Right forelimb (tissue), 1 donor: Measurements from ENCODE around the gene TVP23B.
"Not testable (repeated sequence)": the region's sequence is repeated elsewhere in the genome, so short reads cannot be mapped to it uniquely, and the experiment has no call there.

Experiments used
- DNase-seq: peaks from one replicate; pipeline ENCODE4 v3.0.0-alpha.2; 2018

The TVP23B gene

DNA sequence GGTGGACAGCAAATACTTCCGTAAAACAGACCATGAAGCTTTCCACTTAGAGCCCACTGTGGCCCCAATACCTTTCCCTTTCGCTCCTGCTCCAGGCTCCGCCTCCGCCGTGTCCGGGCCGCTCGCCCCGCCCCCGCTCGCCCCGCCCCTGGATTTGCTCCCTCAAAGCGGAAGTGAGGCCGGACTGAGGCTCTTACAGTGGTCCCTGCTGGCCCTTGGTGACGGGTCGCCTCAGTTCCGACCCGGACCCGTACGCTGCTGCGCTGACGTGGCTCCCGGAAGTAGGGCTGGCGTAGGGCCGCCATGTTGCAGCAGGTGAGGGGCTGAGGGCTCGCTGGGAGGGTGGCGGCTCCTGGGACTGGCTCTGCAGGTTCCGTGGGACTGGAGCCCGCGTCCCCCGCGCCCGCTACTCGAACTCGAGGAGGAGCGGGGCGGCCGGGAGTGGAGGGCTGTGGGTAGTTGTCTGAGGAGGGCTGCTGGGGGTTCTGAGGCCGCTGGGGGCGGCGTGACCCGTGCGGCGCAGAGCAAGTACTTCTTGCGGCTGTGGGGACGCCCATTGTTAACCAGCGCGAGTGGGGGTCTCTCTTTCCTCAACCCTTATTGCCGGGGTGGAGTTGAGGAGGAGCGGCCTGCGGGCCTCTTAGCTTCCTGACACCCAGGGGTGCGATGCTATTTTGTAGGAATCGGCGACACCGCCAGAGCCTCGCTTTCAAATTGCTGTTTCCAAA lies at the start of gene TVP23B:
TVP23B (plus strand) TSS at position 193 of the 728 bp plus-strand sequence; CDS start at position 304, 111 bp downstream.
- DNase-seq, result peak; percentile 98

DNA sequence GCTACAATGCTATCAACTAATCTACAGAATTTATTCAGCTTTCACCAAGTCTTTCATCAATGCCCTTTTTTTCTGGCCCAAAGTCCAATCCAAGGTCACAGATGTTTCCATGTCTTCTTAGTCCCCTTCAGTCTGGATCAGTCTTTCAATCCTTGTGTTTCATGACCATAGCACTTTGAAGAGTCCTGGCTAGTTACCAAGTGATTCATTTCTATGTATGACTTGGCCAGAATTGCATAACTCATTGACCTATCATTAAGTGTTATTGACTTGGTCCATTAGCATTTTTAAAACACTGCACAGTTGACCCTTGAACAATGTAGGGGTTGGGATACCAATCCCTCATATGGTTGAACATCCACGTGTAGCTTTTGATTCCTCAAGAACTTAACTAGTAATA lies 48.5 kb upstream of the TVP23B start:
- not testable (repeated sequence) for DNase-seq

DNA sequence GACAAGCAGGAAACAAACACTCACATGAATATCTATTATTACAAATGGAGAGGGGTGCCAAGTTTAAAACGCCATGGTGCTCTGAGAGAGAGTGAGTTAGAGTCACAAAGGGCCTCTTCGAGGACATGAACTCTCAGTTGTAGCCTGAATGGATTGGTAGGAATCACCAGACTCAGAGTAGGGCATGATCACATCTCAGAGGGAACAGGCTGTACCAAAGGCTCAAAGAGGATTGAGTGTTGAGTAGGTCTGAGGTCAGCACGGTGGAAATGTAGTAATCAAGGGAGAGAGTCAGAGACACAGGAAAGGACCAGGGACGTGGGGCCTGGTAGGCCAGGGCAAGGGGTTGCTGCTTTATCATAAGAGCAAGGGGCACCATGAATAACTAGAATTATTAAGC lies 47.6 kb upstream of the TVP23B start:
- not testable (repeated sequence) for DNase-seq

DNA sequence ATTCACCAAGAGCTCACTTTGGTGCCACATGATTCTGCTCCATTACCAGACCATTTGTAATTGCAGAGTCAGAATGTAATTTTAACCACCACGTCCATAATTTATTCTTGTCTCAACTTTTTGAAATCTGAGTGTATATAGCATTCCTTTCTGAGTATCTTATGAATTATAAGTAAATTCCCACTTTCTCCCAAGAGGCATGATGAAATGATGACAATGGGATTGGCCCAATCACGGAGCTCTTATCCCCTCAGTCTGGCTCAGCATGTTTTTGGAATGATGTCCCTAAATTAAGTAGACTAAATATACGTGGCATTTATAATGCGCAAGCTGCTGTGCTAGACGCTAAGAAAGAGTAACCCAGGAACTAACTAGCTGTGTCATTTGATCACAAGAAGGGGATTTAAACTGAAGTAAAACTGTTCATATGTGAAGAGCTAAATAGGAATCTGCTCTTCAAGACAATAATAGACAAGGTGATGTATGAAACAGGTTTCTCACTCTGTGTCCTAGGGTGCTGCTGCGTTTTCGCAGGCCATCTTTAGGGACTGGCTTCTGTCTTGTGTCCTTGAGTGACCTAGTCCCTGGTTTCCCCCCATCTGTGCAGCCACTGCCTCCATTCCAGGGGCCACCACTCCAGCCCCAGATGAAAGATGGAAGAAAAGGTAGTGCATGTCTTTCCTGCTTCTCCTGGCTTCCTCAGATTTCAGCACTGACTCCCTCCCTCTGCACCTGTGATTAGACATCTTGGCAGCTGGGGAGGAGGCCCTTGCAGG lies 41.2 kb upstream of the TVP23B start:
- DNase-seq, result not testable (repeated sequence)

DNA sequence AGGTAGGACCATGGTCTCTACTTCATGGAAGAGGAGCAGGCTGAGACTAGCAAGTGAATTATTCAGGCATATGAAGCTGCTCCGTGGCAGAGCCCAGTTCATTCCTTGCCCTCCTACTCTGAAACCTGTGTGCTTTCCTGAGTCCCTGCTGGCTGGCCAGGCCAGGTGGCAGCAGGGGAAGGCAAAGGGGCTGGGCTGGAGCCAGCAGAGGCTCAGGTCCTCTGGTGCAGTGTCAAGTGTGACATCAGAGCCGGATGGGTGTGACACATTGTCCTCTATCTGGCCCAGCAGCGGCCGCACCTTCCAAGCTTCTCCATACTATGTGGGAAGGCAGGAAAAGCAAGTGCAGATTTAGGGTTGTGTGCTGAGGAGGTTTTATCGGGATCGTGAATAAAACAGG lies 39.8 kb upstream of the TVP23B start:
- DNase-seq, result not testable (repeated sequence)

DNA sequence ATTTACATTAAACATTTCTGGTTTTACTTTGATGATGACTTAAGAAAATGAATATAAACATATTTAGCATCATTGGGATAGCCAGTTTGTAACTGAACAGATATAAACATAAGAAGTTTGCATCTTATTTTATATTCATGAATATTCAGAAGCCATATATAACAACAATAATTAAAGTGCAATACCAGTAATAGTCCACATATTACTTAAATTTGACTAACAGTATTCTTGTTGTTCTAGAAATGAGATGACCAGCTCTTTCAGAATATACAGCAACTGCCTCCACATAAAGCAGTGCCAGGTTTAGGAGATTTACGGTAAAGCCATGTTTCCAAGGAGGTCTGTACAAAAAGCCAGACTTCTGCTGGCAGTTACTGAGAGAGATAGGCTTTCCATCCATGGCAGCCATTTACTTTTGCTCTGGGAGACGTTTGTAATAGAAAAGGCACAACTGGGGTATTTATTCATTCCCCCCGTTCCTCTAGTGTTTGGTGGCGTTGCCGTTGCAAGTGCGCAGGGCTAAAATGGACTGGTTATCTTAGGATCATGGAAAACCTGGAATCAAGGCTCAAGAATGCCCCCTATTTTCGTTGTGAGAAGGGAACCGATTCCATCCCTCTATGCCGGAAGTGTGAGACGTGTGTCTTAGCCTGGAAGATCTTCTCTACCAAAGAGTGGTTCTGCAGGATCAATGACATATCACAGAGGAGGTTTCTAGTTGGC lies 37.1 kb upstream of the TVP23B start, which contains the start of gene FBXW10:
FBXW10 (plus strand) TSS at position 356 of the 723 bp plus-strand sequence; CDS start at position 547, 191 bp downstream.
- not testable (repeated sequence) for DNase-seq

DNA sequence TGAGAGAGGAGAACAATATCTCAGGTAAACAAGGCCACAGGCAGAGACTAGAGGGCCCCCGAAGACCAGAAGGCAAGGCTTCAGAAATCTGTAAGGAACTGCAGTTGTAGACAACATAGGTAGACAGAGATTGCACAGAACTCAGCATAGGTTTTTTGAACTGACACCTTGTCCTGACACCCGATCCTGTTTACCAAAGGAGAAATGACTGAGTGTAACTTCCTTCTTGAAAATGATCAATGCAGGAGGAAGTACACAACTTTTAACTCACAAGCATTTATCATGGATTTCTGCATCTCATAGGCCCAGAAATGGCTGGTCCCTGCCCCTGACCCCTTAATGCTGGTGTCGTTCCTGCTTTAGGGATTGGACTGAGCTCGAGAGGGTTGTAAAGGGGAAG lies 36.3 kb upstream of the TVP23B start:
- not testable (repeated sequence) for DNase-seq

DNA sequence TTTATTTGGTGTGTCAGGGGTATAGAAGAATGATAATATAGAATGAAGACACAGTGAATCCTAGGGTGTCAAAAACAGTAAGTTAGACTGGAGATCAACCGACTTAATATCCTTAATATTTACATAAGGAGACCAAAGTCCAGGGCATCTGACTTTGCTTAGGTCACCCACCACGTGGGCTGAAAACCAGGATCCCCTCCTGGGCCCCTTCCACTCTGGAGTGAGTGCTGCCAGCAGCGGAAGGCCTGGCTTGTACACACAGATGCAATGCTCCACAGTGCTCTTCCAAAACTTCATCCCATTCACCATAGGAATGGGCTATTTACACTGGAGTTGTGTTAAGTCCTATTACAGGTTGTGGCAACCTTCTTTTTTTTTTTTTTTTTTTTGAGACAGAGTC lies 34.4 kb upstream of the TVP23B start:
- DNase-seq, result not testable (repeated sequence)

DNA sequence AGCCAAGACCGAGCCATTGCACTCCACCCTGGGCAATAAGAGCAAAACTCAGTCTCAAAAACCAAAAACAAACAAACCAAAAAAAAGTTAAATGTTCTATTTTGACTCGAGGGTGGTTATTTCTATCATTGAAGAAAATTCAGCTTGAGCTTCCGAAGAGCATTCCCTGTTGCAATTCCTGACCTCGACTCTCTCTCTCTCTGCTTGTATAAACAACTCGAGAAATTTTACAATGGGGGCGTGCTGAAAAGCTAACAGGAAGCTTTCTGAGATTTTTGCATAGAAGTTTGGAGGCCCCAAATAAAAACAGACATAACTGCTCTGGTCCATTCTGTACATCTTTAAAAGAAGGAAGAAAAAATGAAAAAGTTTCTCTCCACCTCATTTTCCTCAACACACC lies 33.5 kb upstream of the TVP23B start:
- DNase-seq, result not testable (repeated sequence)

DNA sequence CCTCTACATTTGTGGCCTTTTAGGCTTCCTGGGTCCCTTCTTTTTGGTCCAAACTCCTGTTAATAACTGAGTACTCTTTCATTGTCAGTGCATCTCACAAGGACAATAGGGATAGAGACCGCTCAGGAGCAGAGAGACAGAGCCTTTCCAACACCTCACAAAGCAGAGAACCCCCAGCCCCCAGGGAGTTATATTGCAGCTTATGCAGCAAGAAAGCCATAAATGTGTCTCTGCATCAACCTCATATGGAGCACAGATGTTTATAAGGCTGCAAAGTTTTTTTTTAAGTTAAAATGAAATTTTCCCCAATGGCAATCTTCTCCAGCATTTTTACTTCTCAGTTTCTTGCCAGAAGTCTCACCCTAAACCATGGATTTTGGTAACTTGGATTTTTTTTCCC lies 30.7 kb upstream of the TVP23B start:
- not testable (repeated sequence) for DNase-seq

DNA sequence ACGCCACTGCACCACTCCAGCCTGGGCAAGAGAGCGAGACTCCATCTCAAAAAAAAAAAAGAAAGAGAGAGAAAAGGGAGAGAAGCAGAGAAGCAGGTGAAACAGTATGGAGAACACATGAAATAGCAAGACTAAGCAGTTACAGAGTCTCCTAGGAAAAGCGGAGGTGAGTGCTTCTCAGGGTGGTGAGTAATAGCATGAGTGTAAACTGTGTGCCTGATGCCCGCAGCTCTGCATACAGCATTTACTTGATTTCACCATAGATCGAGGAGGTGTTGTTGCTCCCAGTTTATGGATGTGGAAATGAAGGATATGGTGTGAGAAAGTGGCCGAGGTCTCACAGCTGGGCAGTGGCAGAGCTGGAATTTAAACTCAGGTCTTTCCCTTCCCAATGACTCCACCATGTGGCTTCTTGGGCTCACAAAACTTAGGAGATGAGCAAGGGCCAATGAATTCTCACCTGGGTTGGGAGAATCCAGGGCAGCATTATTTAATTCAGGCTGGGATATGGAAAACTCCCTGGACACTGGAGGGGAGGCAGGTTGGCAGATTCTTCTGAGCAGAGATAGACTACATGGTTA lies 27.1 kb upstream of the TVP23B start:
- not testable (repeated sequence) for DNase-seq

DNA sequence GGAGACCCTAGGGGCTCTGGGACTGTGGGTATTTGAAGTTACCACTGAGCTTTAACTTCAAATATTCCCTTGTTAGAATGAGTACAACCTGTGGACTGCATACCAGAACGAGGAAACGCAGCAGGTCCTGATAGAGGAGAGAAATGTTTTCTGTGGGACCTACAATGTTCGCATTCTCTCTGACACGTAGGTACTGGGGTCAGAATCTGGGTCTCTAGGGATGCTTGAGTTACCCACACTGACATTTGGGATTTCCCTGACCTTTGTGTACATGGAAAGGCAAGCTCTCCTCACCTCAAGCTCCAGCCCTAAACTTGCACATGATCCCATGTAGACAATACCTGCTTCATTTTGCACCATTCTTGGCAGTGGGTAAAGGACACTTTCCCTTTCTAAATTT lies 25.0 kb upstream of the TVP23B start:
- not testable (repeated sequence) for DNase-seq

DNA sequence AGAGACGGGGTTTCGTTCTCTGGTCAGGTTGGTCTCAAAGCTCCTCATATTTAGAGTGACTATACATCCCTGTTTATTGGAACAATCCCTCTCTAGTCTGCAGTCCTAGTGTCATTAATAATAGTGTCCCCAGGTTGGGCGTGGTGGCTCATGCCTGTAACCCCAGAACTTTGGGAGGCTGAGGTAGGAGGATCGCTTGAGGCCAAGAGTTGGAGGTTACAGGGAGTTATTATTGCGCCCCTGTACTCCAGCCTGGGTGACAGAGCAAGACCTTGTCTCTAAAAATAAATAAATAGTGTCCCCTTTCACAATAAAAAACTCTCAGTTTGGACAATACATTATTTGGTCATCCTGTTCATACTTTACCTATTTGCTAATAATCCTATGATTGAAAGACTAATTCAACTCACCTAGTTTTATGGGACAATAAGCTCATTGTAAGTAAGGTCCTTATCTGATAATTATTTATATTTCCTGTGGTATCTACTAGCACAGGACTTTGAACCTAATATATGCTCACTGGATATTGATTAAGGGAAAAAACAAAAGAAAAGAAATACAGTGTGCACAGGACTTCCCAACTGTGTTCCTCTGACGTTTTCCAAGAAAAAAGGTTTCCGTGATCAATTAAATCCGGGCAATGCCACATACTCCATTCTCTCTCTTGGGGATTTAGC lies 23.5 kb upstream of the TVP23B start:
- not testable (repeated sequence) for DNase-seq

DNA sequence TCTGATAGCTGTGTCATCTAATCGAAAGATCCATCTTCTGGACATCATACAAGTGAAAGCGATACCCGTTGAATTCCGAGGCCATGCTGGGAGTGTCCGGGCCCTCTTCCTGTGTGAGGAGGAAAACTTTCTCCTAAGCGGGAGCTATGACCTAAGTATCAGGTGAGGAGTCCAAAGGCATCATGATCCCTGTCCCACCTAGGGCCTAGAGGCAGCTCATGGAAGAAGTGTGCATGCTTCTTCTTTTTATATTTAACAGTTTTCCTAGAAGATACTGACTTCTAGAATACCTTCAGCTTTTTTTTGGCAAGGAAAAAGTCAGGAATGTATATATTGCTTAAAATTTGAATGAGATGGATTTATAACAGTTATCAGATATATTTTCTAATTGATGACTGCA lies 22.6 kb upstream of the TVP23B start:
- not testable (repeated sequence) for DNase-seq

DNA sequence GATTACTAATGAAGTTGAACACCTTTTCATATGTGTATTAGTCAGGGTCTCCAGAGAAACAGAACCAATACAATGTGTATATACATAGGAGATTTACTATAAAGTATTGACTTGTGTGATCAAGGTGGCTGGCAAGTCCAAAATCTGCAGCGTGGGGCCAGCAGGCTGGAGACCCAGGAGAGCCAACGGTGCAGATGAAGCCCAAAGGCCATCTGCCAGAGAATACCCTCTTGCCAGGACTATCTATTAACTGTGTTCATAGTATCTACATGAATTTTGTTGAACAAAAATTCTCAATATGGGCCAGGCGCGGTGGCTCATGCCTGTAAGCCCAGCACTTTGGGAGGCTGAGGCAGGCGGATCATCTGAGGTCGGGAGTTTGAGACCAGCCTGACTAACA lies 20.8 kb upstream of the TVP23B start:
- DNase-seq, result not testable (repeated sequence)

DNA sequence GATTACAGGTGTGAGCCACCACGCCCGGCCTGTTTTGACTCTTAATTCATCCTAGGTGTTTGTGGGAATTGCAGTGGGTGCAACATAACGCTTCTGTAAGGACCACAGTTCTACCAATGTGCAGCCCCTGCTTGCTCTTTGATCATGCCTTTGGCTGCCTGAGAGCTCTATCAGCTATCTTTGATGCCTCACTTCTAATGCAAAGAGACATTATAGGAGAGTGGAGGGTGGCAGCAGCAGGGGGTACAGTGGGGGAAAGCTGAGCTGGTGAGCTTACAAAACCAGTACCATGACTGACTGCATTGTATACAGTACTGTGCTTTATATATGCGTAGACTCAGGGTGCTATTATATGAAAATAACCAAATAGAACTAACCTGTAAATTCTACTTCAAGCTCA lies 10.4 kb upstream of the TVP23B start:
- DNase-seq, result not testable (repeated sequence)

DNA sequence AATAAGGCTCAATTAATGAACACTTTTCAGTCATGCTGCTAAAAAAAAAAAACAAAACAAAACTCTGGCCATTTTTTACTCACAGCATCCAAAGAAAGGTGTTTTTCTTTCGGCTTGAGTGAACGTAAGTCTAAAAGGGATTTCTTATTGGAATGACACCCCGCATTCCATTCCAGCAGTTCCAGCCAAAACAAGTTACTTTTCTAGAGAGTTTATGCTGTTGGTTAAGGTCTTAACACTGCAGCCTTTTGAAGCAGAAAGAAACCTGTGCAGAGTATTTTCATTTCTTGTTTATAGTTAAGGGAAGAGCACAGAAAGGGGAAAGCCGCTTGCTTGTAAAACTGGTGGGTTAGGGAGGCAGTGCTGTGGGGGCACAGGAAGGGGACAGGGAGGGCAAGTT lies 9.9 kb upstream of the TVP23B start:
- not testable (repeated sequence) for DNase-seq

DNA sequence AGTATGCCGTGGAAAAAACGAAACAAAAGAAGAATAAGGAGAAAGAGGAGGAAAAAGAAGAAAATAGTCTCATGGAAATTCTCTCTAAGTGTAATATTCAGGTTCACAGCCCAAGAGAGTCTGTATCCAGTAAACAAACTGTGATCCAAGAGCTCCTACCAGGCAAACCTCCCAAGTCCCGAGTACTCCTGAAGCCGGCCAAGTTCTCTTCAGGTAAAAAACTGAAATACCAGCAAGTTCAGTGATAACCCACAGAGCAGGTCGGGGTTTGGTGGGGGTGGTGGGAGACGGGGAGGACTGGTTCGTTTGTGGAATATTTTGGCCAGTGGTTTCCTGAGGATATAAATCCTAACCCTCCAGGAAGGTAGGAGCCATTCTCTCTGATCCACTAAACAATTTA lies 8.5 kb upstream of the TVP23B start:
- DNase-seq, result no peak

DNA sequence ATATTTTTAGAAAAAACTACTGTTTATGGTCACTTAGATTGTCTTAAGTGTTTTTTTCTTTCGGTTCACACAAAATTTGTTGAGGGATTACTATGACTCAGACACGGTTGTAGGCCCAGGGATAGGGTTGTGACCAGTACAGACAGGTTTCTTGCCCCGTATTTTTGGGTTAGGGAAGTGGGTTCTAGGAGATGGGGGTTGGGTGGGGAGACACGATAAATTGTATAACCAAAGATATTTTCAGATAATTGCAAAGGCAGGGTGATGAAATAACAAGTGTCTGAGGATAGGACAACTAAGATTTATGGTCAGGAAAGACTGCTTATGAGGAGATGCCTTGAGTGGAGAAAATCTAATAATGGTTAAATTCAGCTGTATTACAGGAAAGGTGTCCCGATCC lies 822 bp downstream of the TVP23B start:
- not testable (repeated sequence) for DNase-seq

DNA sequence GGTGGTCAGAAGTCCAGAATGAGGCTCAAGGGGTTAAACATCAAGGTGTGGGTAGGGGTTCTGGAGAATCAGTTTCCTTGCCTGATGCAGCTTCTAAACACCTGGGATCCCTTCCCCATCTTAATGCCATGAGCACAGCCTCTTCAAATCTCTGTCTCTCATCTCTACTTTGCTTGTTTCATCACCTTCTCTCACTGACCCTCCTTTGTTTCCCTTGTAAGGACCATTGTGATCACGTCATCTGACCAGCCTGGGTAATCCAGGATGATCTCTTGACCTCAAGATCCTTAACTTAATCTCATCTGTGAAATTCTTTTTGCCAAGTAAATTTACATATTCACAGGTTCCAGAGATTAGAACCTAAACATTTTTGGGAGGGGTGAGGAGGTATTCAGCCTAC lies 5.0 kb downstream of the TVP23B start:
- not testable (repeated sequence) for DNase-seq

DNA sequence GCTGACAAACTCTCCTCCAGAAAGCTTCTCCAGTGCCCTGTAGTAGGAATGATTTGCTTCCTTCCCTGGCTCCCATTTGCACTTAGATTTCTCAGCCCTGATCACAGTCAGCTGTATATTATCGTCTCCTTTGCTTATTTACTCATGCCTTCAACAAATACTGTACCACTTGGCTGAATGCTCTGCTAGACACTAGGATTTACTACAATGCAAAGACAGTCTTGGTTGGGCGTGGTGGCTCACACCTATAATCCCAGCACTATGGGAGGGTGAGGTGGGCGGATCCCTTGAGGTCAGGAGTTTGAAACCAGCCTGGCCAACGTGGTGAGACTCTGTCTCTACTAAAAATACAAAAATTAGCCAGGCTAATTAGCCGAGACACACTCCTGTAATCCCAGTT lies 5.9 kb downstream of the TVP23B start:
- not testable (repeated sequence) for DNase-seq

DNA sequence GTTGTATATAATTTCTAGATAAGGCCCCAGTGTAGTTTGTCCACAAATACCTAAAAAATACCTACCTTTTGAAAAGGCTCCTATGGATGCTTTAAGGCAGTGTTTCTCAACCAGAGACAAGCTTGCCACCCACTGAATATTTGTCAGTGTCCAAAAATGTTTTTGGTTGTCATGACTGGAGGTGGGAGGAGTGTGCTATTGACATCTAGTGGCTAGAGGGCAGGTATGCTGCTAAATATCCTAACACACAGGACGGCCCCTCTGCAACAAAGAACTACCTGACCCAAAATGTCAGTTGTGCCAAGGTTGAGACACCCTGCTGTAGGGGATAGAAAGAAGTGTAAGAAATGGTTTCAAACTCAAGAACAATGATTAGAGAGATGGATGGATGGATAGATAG lies 10.4 kb downstream of the TVP23B start:
- not testable (repeated sequence) for DNase-seq
